ENCODE measurements around the gene SLCO1A2. TPM values are rescaled to one million over a fixed set of nuclear protein-coding genes. Genes with fewer than 3 reads are reported as not detected.

Gene SLCO1A2
- total RNA-seq (2012; rRNA removed): not detected in 2 replicates
- not detected in 2 replicates for polyA plus RNA-seq (2012; rRNA removed)
- not detected in 2 replicates for polyA plus RNA-seq (2012; cell fraction: cytosol; rRNA removed)
- 0.03 TPM in 1 of 2 replicates, not detected in the other for polyA plus RNA-seq (2012; cell fraction: nucleus; rRNA removed; ENCODE audit: low replicate concordance)
- not detected for Bru-seq, nascent RNA
- percentile 2 among the genes with signal in this experiment for BruChase-seq, experiment 1, labeled RNA remaining after a 6-hour chase
- BruChase-seq, experiment 2, labeled RNA remaining after a 2-hour chase: percentile 1 among the genes with signal in this experiment
- long read RNA-seq: 0 reads

DNA sequence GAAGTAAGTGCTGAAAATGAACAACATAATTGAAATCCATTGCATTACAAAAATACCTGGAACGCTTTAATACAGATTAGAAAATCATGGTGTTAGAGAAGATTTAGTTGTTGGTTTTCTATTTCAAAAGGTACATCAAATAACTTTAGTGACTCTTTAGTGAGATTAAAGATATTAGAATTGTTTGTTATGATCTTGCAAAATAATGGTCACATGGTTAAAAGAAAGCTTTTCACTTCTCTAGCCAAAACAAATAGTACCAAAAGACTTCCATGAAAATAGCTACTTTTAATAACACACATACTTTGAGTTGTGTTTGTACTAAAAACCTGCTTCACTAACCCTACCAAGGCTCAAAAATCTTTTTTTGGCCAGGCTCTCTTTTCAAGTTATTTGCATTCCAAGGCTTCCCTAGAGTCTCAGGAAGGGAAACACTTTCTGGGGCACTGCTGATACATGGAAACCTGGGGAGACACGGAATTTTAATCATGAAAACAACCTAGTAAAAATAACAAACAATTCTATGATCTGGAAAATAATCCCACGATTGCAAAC lies at the start of gene SLCO1A2:
SLCO1A2 (minus strand) TSS at position 147 of the 555 bp plus-strand sequence. CDS start 270 bp downstream, outside the sequence.
- Histone ChIP-seq H3K9ac (ENCODE audit: low read depth, low read length) (no peak within 1 kb of the TSS), H3K4me3 (ENCODE audit: insufficient read depth, low read depth, low read length) (no peak within 1 kb of the TSS), H3K56ac (ENCODE audit: extremely low read depth, insufficient read depth, low read length) (no peak within 1 kb of the TSS), H2BK15ac (ENCODE audit: low read depth, low read length) (no peak within 1 kb of the TSS), H4K8ac (ENCODE audit: low read depth in 2 of 2, low read length in 2 of 2) (no peak within 1 kb of the TSS), H3K4ac (ENCODE audit: low read depth, low read length) (no peak within 1 kb of the TSS), H2AK5ac (ENCODE audit: low read depth, low read length) (no peak within 1 kb of the TSS), H2BK20ac (ENCODE audit: low read depth, low read length) (no peak within 1 kb of the TSS), H3K27ac (ENCODE audit: insufficient read depth, low read length) (no peak within 1 kb of the TSS), H3K79me1 (ENCODE audit: low read depth in 1 of 2, low read length in 2 of 2) (no peaks in the 10 kb centered on the region), H2BK120ac (ENCODE audit: low read depth, low read length) (no peak within 1 kb of the TSS), H3K14ac (replicated peaks; ENCODE audit: low read depth, low read length) (no peak within 1 kb of the TSS), H4K5ac (ENCODE audit: low read depth, low read length) (no peak within 1 kb of the TSS), H2BK5ac (ENCODE audit: low read depth, low read length, poor library complexity, severe bottlenecking) (no peak within 1 kb of the TSS), H3K18ac (ENCODE audit: low read depth, low read length) (no peak within 1 kb of the TSS), H3K36me3 (ENCODE audit: control insufficient read depth, insufficient read depth, low read length) (no peaks in the 10 kb centered on the region), H3K27me3 (ENCODE audit: control insufficient read depth, insufficient read depth, low read length) (no peaks in the 10 kb centered on the region), H3K9me1 (ENCODE audit: insufficient read depth, low read length) (no peaks in the 10 kb centered on the region), H2AFZ (replicated peaks; ENCODE audit: low read length, poor library complexity) (no peak within 1 kb of the TSS), H3K23ac (ENCODE audit: low read depth, low read length) (no peak within 1 kb of the TSS), H4K20me1 (ENCODE audit: insufficient read depth, low read length) (no peaks in the 10 kb centered on the region), H3K9me3 (ENCODE audit: control insufficient read depth, insufficient read depth, low read length) (peaks cover 5% of the 10 kb centered on the region; the same call in 1 of the 2 replicates), H3K4me1 (ENCODE audit: control insufficient read depth, insufficient read depth, low read length) (no peaks in the 10 kb centered on the region), H2AK9ac (replicated peaks; ENCODE audit: low read depth, low read length, poor library complexity) (no peak within 1 kb of the TSS), H3K4me2 (ENCODE audit: low read depth, low read length) (no peak within 1 kb of the TSS), H4K91ac (ENCODE audit: insufficient read depth, low read depth, low read length) (no peak within 1 kb of the TSS)
- ChIA-PET POLR2A (ENCODE audit: unreplicated experiment) (no interaction called here), CTCF (no interaction called here)
- TF ChIP-seq CTCF (conservative IDR thresholded peaks at IDR 0.05; ENCODE audit: low read depth, low read length): no peak
- no peak for TF ChIP-seq MXI1 (IDR thresholded peaks at IDR 0.05; ENCODE audit: borderline replicate concordance, low read depth, low read length)
- TF ChIP-seq MAFK (IDR thresholded peaks at IDR 0.05; ENCODE audit: low read depth, low read length): no peak
- TF ChIP-seq, protein P1, sequence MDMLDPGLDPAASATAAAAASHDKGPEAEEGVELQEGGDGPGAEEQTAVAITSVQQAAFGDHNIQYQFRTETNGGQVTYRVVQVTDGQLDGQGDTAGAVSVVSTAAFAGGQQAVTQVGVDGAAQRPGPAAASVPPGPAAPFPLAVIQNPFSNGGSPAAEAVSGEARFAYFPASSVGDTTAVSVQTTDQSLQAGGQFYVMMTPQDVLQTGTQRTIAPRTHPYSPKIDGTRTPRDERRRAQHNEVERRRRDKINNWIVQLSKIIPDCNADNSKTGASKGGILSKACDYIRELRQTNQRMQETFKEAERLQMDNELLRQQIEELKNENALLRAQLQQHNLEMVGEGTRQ (IDR thresholded peaks at IDR 0.05; ENCODE audit: low read depth, low read length): no peak
- no peak for TF ChIP-seq MAZ (IDR thresholded peaks at IDR 0.05; ENCODE audit: borderline replicate concordance, low read depth, low read length)
- TF ChIP-seq BHLHE40 (IDR thresholded peaks at IDR 0.05; ENCODE audit: low read depth, low read length): no peak
- no peak for TF ChIP-seq POLR2A (IDR thresholded peaks at IDR 0.05; ENCODE audit: low read depth, low read length)
- TF ChIP-seq SMC3 (IDR thresholded peaks at IDR 0.05; ENCODE audit: low read depth, low read length): no peak
- no peak for TF ChIP-seq NFE2L2 (IDR thresholded peaks at IDR 0.05; ENCODE audit: low read depth, low read length)
- no peak for TF ChIP-seq RAD21 (IDR thresholded peaks at IDR 0.05; ENCODE audit: low read length)
- TF ChIP-seq FOS (IDR thresholded peaks at IDR 0.05; ENCODE audit: low read depth, low read length): no peak
- TF ChIP-seq, protein P2, sequence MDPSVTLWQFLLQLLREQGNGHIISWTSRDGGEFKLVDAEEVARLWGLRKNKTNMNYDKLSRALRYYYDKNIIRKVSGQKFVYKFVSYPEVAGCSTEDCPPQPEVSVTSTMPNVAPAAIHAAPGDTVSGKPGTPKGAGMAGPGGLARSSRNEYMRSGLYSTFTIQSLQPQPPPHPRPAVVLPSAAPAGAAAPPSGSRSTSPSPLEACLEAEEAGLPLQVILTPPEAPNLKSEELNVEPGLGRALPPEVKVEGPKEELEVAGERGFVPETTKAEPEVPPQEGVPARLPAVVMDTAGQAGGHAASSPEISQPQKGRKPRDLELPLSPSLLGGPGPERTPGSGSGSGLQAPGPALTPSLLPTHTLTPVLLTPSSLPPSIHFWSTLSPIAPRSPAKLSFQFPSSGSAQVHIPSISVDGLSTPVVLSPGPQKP (IDR thresholded peaks at IDR 0.05; ENCODE audit: borderline replicate concordance, low read depth, low read length): no peak
- TF ChIP-seq RCOR1 (IDR thresholded peaks at IDR 0.05; ENCODE audit: insufficient replicate concordance, low read length): no peak
- no peak for TF ChIP-seq RFX5 (IDR thresholded peaks at IDR 0.05; ENCODE audit: low read depth, low read length)
- TF ChIP-seq CHD1 (IDR thresholded peaks at IDR 0.05; ENCODE audit: low read depth, low read length): no peak
- TF ChIP-seq CEBPB (IDR thresholded peaks at IDR 0.05; ENCODE audit: low read depth, low read length): no peak
- DNase-seq (no peak), ATAC-seq (ENCODE audit: low read depth) (no peak)
- no TSS peak for BruUV-seq (replicated peaks)
- dilution Hi-C loops (cut with HindIII; ENCODE audit: low sequenced_read_pairs, unreplicated experiment): no loop called here
- in situ Hi-C loops (cut with MboI; ENCODE audit: low sequenced_read_pairs): no loop called here
- intact Hi-C loops (cut with micrococcal nuclease): no loop called here
- no CpG with 5 or more reads among the region's 3 CpGs for WGBS, 2 experiments (ENCODE audit: extremely low coverage in 2 of 2, insufficient read length in 1 of 2)
